Measurements from ENCODE around the gene CERS1. TPM values are rescaled to one million over a fixed set of nuclear protein-coding genes. Genes with fewer than 3 reads are reported as not detected.
A peak's percentile ranks its signal among the peaks of the same experiment; 100 is the strongest.

CERS1 gene
- total RNA-seq, 1 donor from 2014 or later, result not detected

- peak overlapping the region; percentile 24 for H3K27ac ChIP-seq
- intact Hi-C loops (cut with DNase I), result no loop called here
- no peak overlapping the region for H3K4me3 ChIP-seq
- peaks cover 100% of the 10 kb centered on the region for H3K36me3 ChIP-seq
- no peaks in the 10 kb centered on the region for H3K27me3 ChIP-seq (ENCODE audit: low read depth)
- TF ChIP-seq CTCF (IDR thresholded peaks at IDR 0.05), result no peak
- peaks cover 6% of the 10 kb centered on the region for H3K4me1 ChIP-seq
- ATAC-seq, result no peak
- DNase-seq, result peak; percentile 38
- no peaks in the 10 kb centered on the region for H3K9me3 ChIP-seq
Measured at GRCh38 chr19:18860725-18861124, 35.2 kb downstream of the CERS1 start.

DNA sequence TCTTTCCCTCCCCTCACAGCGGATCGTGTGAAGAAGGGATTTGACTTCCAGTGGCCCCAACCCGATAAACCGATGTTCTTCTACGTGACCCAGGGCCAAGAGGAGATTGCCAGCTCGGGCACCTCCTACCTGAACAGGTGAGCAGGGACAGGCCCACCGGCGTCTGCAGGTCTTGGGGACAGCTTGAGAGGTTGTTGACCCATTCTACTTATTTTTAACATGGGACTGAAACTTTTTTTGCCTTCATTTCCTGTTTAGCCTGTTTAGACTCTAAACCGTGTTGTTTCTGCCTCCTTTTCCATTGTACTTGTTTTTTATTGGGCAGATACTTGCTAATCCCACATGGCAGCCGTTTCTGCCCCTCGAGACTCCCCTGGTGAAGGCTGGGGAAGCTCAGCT lies 35.7 kb downstream of the CERS1 start:
- no peak for DNase-seq
- Histone ChIP-seq H3K27ac (peak overlapping the region; percentile 24), H3K36me3 (peaks cover 100% of the 10 kb centered on the region)

GRCh38 chr19:18859676-18860301 lies 36.2 kb downstream of the CERS1 start:
- H3K27me3 ChIP-seq (ENCODE audit: low read depth), result no peaks in the 10 kb centered on the region
- DNase-seq (peak; percentile 36), ATAC-seq (no peak)
- peaks cover 100% of the 10 kb centered on the region for H3K36me3 ChIP-seq
- peaks cover 6% of the 10 kb centered on the region for H3K4me1 ChIP-seq
- no peak for TF ChIP-seq CTCF (IDR thresholded peaks at IDR 0.05)
- H3K27ac ChIP-seq, result peak overlapping the region; percentile 24
- intact Hi-C loops (cut with DNase I), result no loop called here
- H3K9me3 ChIP-seq, result no peaks in the 10 kb centered on the region
- H3K4me3 ChIP-seq, result no peak overlapping the region

More for the DNA sequence above, 35.7 kb downstream of the CERS1 start:
- H3K27me3 ChIP-seq (ENCODE audit: low read depth), result no peaks in the 10 kb centered on the region
- ATAC-seq, result no peak
- intact Hi-C loops (cut with DNase I), result no loop called here
- H3K4me3 ChIP-seq, result no peak overlapping the region
- peaks cover 6% of the 10 kb centered on the region for H3K4me1 ChIP-seq
- no peaks in the 10 kb centered on the region for H3K9me3 ChIP-seq
- TF ChIP-seq CTCF (IDR thresholded peaks at IDR 0.05), result no peak

DNA sequence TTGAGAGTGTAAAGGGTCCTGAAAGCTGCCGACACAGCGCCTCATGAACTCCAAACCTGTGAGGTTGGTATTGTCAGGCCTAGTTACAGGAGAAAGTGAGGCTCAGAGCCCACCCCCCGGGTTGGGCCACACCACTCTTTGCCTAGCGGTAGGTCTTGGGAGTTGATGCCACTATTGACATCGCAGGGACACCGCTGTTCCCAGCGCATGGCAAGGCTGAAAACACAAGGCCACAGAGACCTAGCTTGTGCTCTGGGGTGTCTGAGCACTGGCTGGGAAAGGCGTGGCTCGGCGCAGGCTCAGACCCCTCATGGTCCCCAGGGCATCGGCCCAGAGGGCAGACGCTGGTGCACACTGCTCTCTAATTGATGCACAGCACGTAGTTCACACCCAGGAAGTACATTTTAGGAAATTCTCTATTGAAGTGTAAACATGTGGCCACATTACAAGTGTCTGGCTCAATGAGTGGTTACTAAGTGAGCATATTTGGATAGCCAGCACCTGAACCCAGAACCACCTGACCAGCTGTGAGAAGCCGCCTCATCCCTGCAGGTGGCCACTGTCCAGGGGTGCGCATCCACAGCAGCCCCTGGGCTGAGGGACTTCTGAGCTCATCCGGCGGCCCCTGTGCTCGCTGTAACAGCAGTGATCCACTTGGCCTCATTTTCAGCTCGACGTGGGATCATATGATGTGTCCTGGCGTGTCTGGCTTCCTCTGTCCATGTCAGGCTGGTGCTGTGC lies 36.9 kb downstream of the CERS1 start:
- no peak overlapping the region for H3K27ac ChIP-seq
- DNase-seq (no peak), ATAC-seq (no peak)
- H3K27me3 ChIP-seq (ENCODE audit: low read depth), result no peaks in the 10 kb centered on the region
- no peak overlapping the region for H3K4me3 ChIP-seq
- no peaks in the 10 kb centered on the region for H3K9me3 ChIP-seq
- H3K4me1 ChIP-seq, result peaks cover 6% of the 10 kb centered on the region
- peaks cover 100% of the 10 kb centered on the region for H3K36me3 ChIP-seq
- intact Hi-C loops (cut with DNase I), result no loop called here
- TF ChIP-seq CTCF (IDR thresholded peaks at IDR 0.05), result no peak

GRCh38 chr19:18857223-18857622 lies 38.7 kb downstream of the CERS1 start:
- Histone ChIP-seq H3K36me3 (peaks cover 100% of the 10 kb centered on the region), H3K4me3 (no peak overlapping the region), H3K27ac (no peak overlapping the region), H3K9me3 (no peaks in the 10 kb centered on the region), H3K4me1 (peaks cover 6% of the 10 kb centered on the region), H3K27me3 (ENCODE audit: low read depth) (no peaks in the 10 kb centered on the region)
- no peak for TF ChIP-seq CTCF (IDR thresholded peaks at IDR 0.05)
- DNase-seq, result no peak
- intact Hi-C loops (cut with DNase I), result no loop called here
- ATAC-seq, result no peak
